Stomach (tissue), 4 donors: ENCODE data around the gene TENT5C.

Experiments
- CTCF ChIP-seq, 7 experiments: fragments of 450-650 bp in 4 of 7; fragments of 200-600 bp in 3 of 7; sonication (generic) in 3 of 7; IDR thresholded peaks; one replicate each; pipeline ENCODE4 v1.5.1; 2016 to 2019; ENCODE audit warnings: antibody characterized with exemption in 7 of 7, control low read depth in 2 of 7, mild to moderate bottlenecking in 1 of 7
- POLR2A ChIP-seq, 4 donors: fragments of 450-650 bp; IDR thresholded peaks; one replicate each; pipeline ENCODE4 v1.6.1; 2016; ENCODE audit warnings: antibody characterized with exemption in 4 of 4, control low read depth in 2 of 4, mild to moderate bottlenecking in 1 of 4, moderate library complexity in 1 of 4
- POLR2AphosphoS5 ChIP-seq, 3 donors: sonication (generic); formaldehyde crosslinking; IDR thresholded peaks; one replicate each; pipeline ENCODE4 v1.6.1; 2016; ENCODE audit warnings: antibody characterized with exemption in 3 of 3

DNA sequence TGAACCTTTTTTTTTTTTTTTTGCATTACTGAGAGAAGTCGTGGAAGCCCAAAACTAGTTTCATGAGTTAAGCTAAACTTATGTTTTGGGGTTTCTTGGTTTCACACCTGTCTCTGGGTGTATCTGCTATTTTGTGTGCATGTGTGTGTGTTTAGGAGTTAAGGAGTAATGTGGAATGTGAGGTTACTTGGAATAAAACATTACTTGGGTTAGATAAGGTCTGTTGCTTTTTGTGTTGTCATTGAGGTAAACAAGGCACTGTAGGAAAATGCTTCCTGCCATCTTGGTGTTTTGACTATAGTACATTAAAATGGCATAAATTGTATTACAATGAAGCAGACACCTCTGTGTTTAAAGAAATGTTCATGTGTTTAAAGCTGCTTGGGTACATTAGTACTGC, 2.9 kb downstream of the TENT5C start:
- no peak for TF ChIP-seq POLR2A (IDR thresholded peaks at IDR 0.05)
- TF ChIP-seq CTCF (IDR thresholded peaks at IDR 0.05), result no peak
- TF ChIP-seq POLR2AphosphoS5 (IDR thresholded peaks at IDR 0.05), result no peak
